DMS79 (cell line): ENCODE results near the gene PPP1R1B.

ENCODE experiments used
- DNase-seq: peaks from one replicate; lab custom pipeline; 2025; lab: John Stamatoyannopoulos, UW

Gene PPP1R1B

DNA sequence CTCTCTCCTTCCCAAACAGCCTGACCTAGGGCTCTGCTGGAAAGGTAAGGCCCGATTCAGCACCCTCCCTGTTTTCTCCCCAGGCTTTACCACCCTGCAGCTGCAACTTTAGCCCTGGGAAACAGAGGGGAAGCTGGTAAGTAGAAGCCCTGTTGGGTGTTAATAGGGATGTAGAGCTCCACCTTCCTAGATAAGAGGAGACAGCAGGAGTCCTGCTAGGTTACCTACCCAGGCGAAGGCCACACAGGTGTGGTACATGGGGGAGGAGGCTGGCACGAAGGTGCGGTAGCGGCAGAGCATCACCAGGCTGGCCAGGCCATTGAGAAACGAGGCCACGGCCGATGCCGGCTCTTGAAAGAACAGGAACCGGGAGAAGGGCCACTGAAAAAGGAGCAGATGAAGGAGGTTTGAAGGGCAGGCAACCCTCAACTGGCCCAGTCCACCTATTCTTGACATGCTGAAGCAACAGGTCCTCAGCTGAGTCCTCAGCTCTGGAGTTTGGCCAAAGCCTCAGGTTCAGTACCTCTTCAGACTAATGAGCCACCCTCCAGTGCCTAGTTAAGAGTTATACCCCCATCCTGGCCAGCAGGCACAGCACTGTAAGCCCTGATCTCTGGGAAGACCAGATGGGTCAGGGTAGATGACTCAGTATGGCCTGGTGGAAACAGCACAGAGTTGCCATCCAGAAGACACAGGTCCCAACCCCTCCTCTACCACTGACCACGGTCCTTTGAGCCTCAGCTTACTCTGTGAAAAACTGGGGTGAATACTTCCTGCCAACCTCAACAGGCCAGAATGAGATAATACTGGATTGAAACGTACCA is 57.8 kb downstream of the PPP1R1B start:
- DNase-seq: no peak
